GM18909 (cell line): ENCODE data around the gene NSUN5.
"Not testable (repeated sequence)": the region's sequence is repeated elsewhere in the genome, so short reads cannot be mapped to it uniquely, and the experiment has no call there.

Experiments used
- ATAC-seq: cut with Tn5 transposase; IDR thresholded peaks from one replicate; pipeline ENCODE4 v1.9.1; 2021; ENCODE audit warnings: mild to moderate bottlenecking; ENCODE audit not compliant: unreplicated experiment, poor library complexity

Gene NSUN5

GRCh38 chr7:73299812-73300211 lies 8.8 kb downstream of the NSUN5 start:
- ATAC-seq, result not testable (repeated sequence)

- not testable (repeated sequence) for ATAC-seq
Observed at GRCh38 chr7:73297706-73298105, 10.9 kb downstream of the NSUN5 start.

- ATAC-seq, result not testable (repeated sequence)
Observed at GRCh38 chr7:73297235-73297634, 11.4 kb downstream of the NSUN5 start.

GRCh38 chr7:73277210-73277609 lies 31.4 kb downstream of the NSUN5 start:
- ATAC-seq, result not testable (repeated sequence)

- not testable (repeated sequence) for ATAC-seq
Observed at GRCh38 chr7:73267813-73268212, 40.8 kb downstream of the NSUN5 start.

- ATAC-seq, result peak; percentile 69
Observed at GRCh38 chr7:73266719-73267368, 41.8 kb downstream of the NSUN5 start.

GRCh38 chr7:73262416-73262815 lies 46.2 kb downstream of the NSUN5 start:
- ATAC-seq, result peak; percentile 39
